Loucy (cell line): Measurements from ENCODE around the gene FAM200C.
A peak's percentile ranks its signal among the peaks of the same experiment; 100 is the strongest.
"Not testable (repeated sequence)": the region's sequence is repeated elsewhere in the genome, so short reads cannot be mapped to it uniquely, and the experiment has no call there.

Source experiments
- H2AFZ ChIP-seq: fragments of 200-600 bp; sonication (generic); 2 replicates; pipeline ENCODE4 v1.6.0; 2016; ENCODE audit warnings: antibody characterized with exemption, mild to moderate bottlenecking, low read length, moderate library complexity
- H3F3A ChIP-seq: fragments of 200-600 bp; 2 replicates; pipeline ENCODE4 v1.6.0; 2016; ENCODE audit warnings: antibody characterized with exemption, low read depth, mild to moderate bottlenecking
- H3K27me3 ChIP-seq: fragments of 200-600 bp; sonication (generic); 2 replicates; pipeline ENCODE4 v1.6.1; 2014; ENCODE audit warnings: low read length, mild to moderate bottlenecking; ENCODE audit not compliant: insufficient read depth, poor library complexity, severe bottlenecking
- H3K36me3 ChIP-seq: fragments of 200-600 bp; sonication (generic); 2 replicates; pipeline ENCODE4 v1.6.1; 2016; ENCODE audit warnings: low read length; ENCODE audit not compliant: insufficient read depth
- H3K4me1 ChIP-seq: fragments of 200-600 bp; sonication (generic); 2 replicates; pipeline ENCODE4 v1.5.1; 2014; ENCODE audit warnings: low read length, mild to moderate bottlenecking; ENCODE audit not compliant: insufficient read depth, poor library complexity, severe bottlenecking
- H3K4me2 ChIP-seq: fragments of 200-600 bp; sonication (generic); 2 replicates; pipeline ENCODE4 v1.6.0; 2014; ENCODE audit warnings: antibody characterized with exemption, low read length, low read depth, mild to moderate bottlenecking; ENCODE audit not compliant: poor library complexity, severe bottlenecking
- H3K4me3 ChIP-seq: fragments of 200-600 bp; sonication (generic); 2 replicates; pipeline ENCODE4 v1.5.1; 2014; ENCODE audit warnings: low read length, mild to moderate bottlenecking, mixed read lengths; ENCODE audit not compliant: poor library complexity, severe bottlenecking
- H3K79me2 ChIP-seq: fragments of 200-600 bp; sonication (generic); 2 replicates; pipeline ENCODE4 v1.6.1; 2014; ENCODE audit warnings: low read length; ENCODE audit not compliant: insufficient read depth
- H3K9ac ChIP-seq: fragments of 200-600 bp; sonication (generic); 2 replicates; pipeline ENCODE4 v1.6.0; 2014; ENCODE audit warnings: mild to moderate bottlenecking, low read depth, low read length, moderate library complexity; ENCODE audit not compliant: poor library complexity, severe bottlenecking
- H3K9me2 ChIP-seq: fragments of 200-600 bp; sonication (generic); replicated peaks from 2 replicates; pipeline ENCODE4 v1.6.1; 2016; ENCODE audit warnings: low read depth, low read length, mixed read lengths
- H3K9me3 ChIP-seq: fragments of 200-600 bp; sonication (generic); 2 replicates; pipeline ENCODE4 v1.6.1; 2014; ENCODE audit warnings: mild to moderate bottlenecking, antibody characterized with exemption, low read length, low read depth; ENCODE audit not compliant: insufficient read depth
- H4K20me1 ChIP-seq: fragments of 200-600 bp; sonication (generic); 2 replicates; pipeline ENCODE4 v1.6.0; 2014; ENCODE audit warnings: antibody characterized with exemption, low read length, mild to moderate bottlenecking; ENCODE audit not compliant: insufficient read depth, poor library complexity, severe bottlenecking
- CTCF ChIP-seq: fragments of 200-600 bp; sonication (generic); conservative IDR thresholded peaks from 2 replicates; pipeline ENCODE4 v1.5.1; 2014; ENCODE audit warnings: mild to moderate bottlenecking, antibody characterized with exemption, low read length
- EZH2phosphoT487 ChIP-seq: fragments of 200-600 bp; IDR thresholded peaks from 2 replicates; pipeline ENCODE4 v1.6.1; 2018; ENCODE audit warnings: antibody characterized with exemption, mild to moderate bottlenecking, moderate library complexity, borderline replicate concordance

FAM200C gene

GRCh38 chr5:160438316-160439204 lies 38.7 kb upstream of the FAM200C start:
- peak overlapping the region; percentile 87 for H3K4me2 ChIP-seq
- H3K4me3 ChIP-seq, result peak overlapping the region; percentile 82
- H2AFZ ChIP-seq, result peak overlapping the region; percentile 88
- no peaks in the 10 kb centered on the region for H4K20me1 ChIP-seq
- no peaks in the 10 kb centered on the region for H3K9me3 ChIP-seq
- no peaks in the 10 kb centered on the region for H3K79me2 ChIP-seq
- H3K36me3 ChIP-seq, result no peaks in the 10 kb centered on the region
- TF ChIP-seq CTCF (peak; percentile 76), EZH2phosphoT487 (no peak)
- H3K27me3 ChIP-seq, result no peaks in the 10 kb centered on the region
- no peaks in the 10 kb centered on the region for H3K9me2 ChIP-seq
- no peaks in the 10 kb centered on the region for H3F3A ChIP-seq
- peaks cover 11% of the 10 kb centered on the region for H3K4me1 ChIP-seq
- peak overlapping the region; percentile 69 for H3K9ac ChIP-seq

GRCh38 chr5:160437271-160437670 lies 37.4 kb upstream of the FAM200C start:
- no peaks in the 10 kb centered on the region for H3K79me2 ChIP-seq
- peaks cover 11% of the 10 kb centered on the region for H3K4me1 ChIP-seq
- H3K27me3 ChIP-seq, result no peaks in the 10 kb centered on the region
- H3K4me3 ChIP-seq, result no peak overlapping the region
- no peak overlapping the region for H2AFZ ChIP-seq
- H3F3A ChIP-seq, result no peaks in the 10 kb centered on the region
- H3K9ac ChIP-seq, result no peak overlapping the region
- H3K4me2 ChIP-seq, result no peak overlapping the region
- no peaks in the 10 kb centered on the region for H4K20me1 ChIP-seq
- no peak for TF ChIP-seq CTCF
- no peak for TF ChIP-seq EZH2phosphoT487
- H3K36me3 ChIP-seq, result no peaks in the 10 kb centered on the region
- no peaks in the 10 kb centered on the region for H3K9me2 ChIP-seq
- no peaks in the 10 kb centered on the region for H3K9me3 ChIP-seq

- H3K4me3 ChIP-seq, H3K9ac ChIP-seq, H3K27me3 ChIP-seq, H3K4me2 ChIP-seq, H3K36me3 ChIP-seq, H3K4me1 ChIP-seq, H3K79me2 ChIP-seq, H3F3A ChIP-seq, H4K20me1 ChIP-seq, H3K9me3 ChIP-seq, H3K9me2 ChIP-seq, H2AFZ ChIP-seq: not testable (repeated sequence)
Measured at GRCh38 chr5:160436661-160437060, 36.8 kb upstream of the FAM200C start.

- Histone ChIP-seq H3K9me2 (no peaks in the 10 kb centered on the region), H3F3A (no peaks in the 10 kb centered on the region), H3K36me3 (no peaks in the 10 kb centered on the region), H3K9me3 (no peaks in the 10 kb centered on the region), H3K9ac (no peak overlapping the region), H3K27me3 (no peaks in the 10 kb centered on the region), H3K79me2 (no peaks in the 10 kb centered on the region), H3K4me2 (no peak overlapping the region), H4K20me1 (no peaks in the 10 kb centered on the region), H3K4me3 (no peak overlapping the region), H3K4me1 (peaks cover 4% of the 10 kb centered on the region), H2AFZ (no peak overlapping the region)
- TF ChIP-seq EZH2phosphoT487, result no peak
- no peak for TF ChIP-seq CTCF
Measured at GRCh38 chr5:160436017-160436416, 36.2 kb upstream of the FAM200C start.
